Left forelimb (tissue), 1 donor: ENCODE results near the gene SELENON.

Experiments
- DNase-seq: peaks from one replicate; pipeline ENCODE4 v3.0.0-alpha.2; 2018; ENCODE audit warnings: low spot score

The SELENON gene

GRCh38 chr1:25793585-25794170, 6.3 kb upstream of the SELENON start:
- DNase-seq = no peak

GRCh38 chr1:25794325-25794724, 5.7 kb upstream of the SELENON start:
- DNase-seq = no peak

- no peak for DNase-seq
Observed at GRCh38 chr1:25795211-25795610, 4.8 kb upstream of the SELENON start.

- no peak for DNase-seq
Observed at GRCh38 chr1:25795946-25796810, 3.8 kb upstream of the SELENON start.

- no peak for DNase-seq
Observed at GRCh38 chr1:25796811-25797458, 3.1 kb upstream of the SELENON start.

- DNase-seq = no peak
Observed at GRCh38 chr1:25797939-25798338, 2.1 kb upstream of the SELENON start.

GRCh38 chr1:25798666-25799351, 1.2 kb upstream of the SELENON start:
- no peak for DNase-seq

GRCh38 chr1:25799352-25799934, 550 bp upstream of the SELENON start:
- DNase-seq = no peak

- DNase-seq = no peak
Observed at GRCh38 chr1:25800703-25801377, 847 bp downstream of the SELENON start.

- DNase-seq = no peak
Observed at GRCh38 chr1:25802915-25803314, 2.9 kb downstream of the SELENON start.

GRCh38 chr1:25803368-25803767, 3.4 kb downstream of the SELENON start:
- DNase-seq = no peak

GRCh38 chr1:25804244-25804963, 4.4 kb downstream of the SELENON start:
- no peak for DNase-seq

- no peak for DNase-seq
Observed at GRCh38 chr1:25804964-25805862, 5.2 kb downstream of the SELENON start.

- DNase-seq = no peak
Observed at GRCh38 chr1:25805863-25806225, 5.9 kb downstream of the SELENON start.

GRCh38 chr1:25806418-25806817, 6.4 kb downstream of the SELENON start:
- no peak for DNase-seq

- no peak for DNase-seq
Observed at GRCh38 chr1:25807480-25808390, 7.7 kb downstream of the SELENON start.

- no peak for DNase-seq
Observed at GRCh38 chr1:25808481-25809244, 8.7 kb downstream of the SELENON start.
